ACC112 (cell line): ENCODE measurements around the gene SLC8A3.

Experiments used
- H2AFZ ChIP-seq: fragments of 200-600 bp; sonication (generic); one replicate; pipeline ENCODE4 v1.6.0; 2017; ENCODE audit warnings: antibody characterized with exemption, low read length; ENCODE audit not compliant: unreplicated experiment
- H3K27ac ChIP-seq: fragments of 200-600 bp; sonication (generic); 2 replicates; pipeline ENCODE4 v1.5.1; 2014; ENCODE audit warnings: low read depth, mild to moderate bottlenecking, antibody characterized with exemption, low read length, moderate library complexity
- H3K27me3 ChIP-seq: fragments of 200-600 bp; sonication (generic); 2 replicates; pipeline ENCODE4 v1.6.1; 2014; ENCODE audit warnings: mild to moderate bottlenecking, antibody characterized with exemption, low read length, moderate library complexity, mixed read lengths; ENCODE audit not compliant: insufficient read depth
- H3K36me3 ChIP-seq: fragments of 200-600 bp; sonication (generic); 2 replicates; pipeline ENCODE4 v1.6.1; 2016; ENCODE audit warnings: mild to moderate bottlenecking, antibody characterized with exemption, low read length, moderate library complexity, mixed read lengths; ENCODE audit not compliant: insufficient read depth
- H3K4me1 ChIP-seq: fragments of 200-600 bp; sonication (generic); one replicate; pipeline ENCODE4 v1.6.1; 2016; ENCODE audit warnings: low read length, mixed read lengths; ENCODE audit not compliant: insufficient read depth, unreplicated experiment, control insufficient read depth
- H3K4me3 ChIP-seq: fragments of 200-600 bp; sonication (generic); 2 replicates; pipeline ENCODE4 v1.5.1; 2014; ENCODE audit warnings: mild to moderate bottlenecking, low read depth, low read length
- H3K79me2 ChIP-seq: fragments of 200-600 bp; sonication (generic); one replicate; pipeline ENCODE4 v1.6.0; 2016; ENCODE audit warnings: low read length; ENCODE audit not compliant: control insufficient read depth, unreplicated experiment, insufficient read depth

SLC8A3 gene

DNA sequence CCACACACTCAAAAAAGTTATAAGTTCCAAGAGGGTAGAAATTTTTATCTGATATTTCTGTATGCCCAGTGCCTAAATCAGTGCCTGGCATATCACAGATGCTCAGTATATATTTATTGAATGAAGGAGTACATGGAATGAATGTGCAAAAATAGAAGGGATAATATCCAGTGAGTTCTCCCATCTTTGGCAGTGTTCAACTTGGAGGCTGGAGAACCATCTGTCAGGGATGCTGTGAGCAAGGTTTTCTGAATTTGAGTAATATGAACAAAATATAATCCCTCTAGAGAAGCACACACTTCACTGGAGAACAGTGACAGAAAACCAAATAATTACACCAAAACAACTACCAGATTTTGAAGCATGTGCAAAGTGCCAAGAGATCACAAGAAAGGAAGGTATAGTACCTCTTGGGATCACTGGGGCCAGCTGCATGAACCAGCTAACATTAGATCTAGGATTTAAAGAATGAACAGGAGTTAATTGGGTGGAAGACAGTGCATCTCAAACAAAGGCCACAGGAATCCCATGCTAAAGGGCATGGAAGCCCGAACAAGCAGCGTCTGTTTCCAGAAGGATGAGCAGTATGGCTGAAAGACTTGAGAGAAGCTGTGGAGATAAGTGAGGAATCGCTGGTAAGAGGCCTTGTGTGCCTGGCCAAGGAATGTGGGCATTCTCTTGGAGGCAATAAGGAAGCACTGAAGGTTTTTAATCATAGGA, 11.5 kb downstream of the SLC8A3 start:
- Histone ChIP-seq H2AFZ (no peak overlapping the region), H3K27me3 (0 out of 2 replicates have a peak, but pooled peaks cover 7% of the 10 kb centered on the region), H3K27ac (no peak overlapping the region), H3K79me2 (no peaks in the 10 kb centered on the region), H3K36me3 (no peaks in the 10 kb centered on the region), H3K4me1 (no peaks in the 10 kb centered on the region), H3K4me3 (no peak overlapping the region)

DNA sequence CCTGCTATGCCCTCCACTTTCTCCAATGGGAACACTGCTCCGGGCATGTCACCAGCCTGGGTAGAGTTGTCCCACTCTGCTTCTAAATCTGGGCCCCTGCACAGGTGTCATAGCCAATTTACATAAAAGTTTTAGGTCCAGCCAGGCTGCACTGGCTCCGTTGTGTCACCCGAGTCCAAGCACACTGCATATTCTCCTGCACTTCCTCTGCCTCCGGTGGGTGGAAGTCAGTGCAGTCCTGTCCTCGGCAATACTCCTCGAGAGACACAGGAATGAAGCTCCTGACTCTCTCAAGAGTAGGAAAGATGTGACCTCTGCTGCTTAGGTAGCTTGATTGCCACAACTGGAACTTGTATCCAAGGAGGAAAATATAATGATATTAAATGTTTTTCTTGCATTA, 15.2 kb downstream of the SLC8A3 start:
- Histone ChIP-seq H3K36me3 (no peaks in the 10 kb centered on the region), H3K79me2 (no peaks in the 10 kb centered on the region), H2AFZ (no peak overlapping the region), H3K27ac (no peak overlapping the region), H3K4me1 (no peaks in the 10 kb centered on the region), H3K4me3 (no peak overlapping the region), H3K27me3 (no peaks in the 10 kb centered on the region)

DNA sequence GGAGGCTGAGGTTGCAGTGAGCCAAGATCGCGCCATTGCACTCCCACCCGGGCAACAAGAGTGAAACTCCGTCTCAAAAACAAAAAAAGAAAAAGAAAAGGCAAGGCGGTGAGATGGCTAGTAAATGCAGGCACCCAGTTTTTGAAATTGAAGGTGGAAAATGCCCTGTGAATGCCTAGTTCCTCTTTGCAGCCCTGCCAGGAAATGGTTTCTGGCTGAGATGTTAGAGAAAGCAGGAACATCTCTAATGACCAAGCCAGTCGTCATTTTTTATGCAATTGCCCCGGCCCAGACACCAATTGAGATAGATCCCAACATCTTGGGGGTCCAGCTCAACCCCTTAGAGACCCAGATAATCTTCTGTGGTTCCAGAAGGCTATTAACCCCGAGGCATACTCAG, 17.0 kb downstream of the SLC8A3 start:
- Histone ChIP-seq H3K27ac (no peak overlapping the region), H3K27me3 (no peaks in the 10 kb centered on the region), H3K4me1 (no peaks in the 10 kb centered on the region), H3K79me2 (no peaks in the 10 kb centered on the region), H3K36me3 (no peaks in the 10 kb centered on the region), H2AFZ (no peak overlapping the region), H3K4me3 (no peak overlapping the region)

DNA sequence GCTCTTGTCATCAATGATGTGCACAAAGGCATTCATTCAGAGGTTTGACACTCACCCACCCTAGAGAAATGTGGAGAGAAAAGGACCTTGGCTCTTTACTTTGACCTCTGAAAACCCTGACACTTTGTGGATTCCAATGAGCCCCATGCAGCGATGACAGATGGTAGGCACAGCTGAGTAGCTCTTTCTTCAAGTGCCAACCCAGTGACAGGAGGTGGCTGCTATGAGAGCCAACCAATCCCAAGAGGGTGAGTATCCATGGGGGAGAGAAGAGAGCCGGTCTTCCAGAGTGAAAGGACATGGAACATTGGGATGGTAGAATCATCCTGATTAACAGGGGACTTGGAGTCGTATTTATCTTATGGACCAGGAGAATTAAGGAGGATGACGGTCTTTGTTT, 17.8 kb downstream of the SLC8A3 start:
- Histone ChIP-seq H2AFZ (no peak overlapping the region), H3K4me3 (no peak overlapping the region), H3K27ac (no peak overlapping the region), H3K27me3 (no peaks in the 10 kb centered on the region), H3K4me1 (no peaks in the 10 kb centered on the region), H3K79me2 (no peaks in the 10 kb centered on the region), H3K36me3 (no peaks in the 10 kb centered on the region)

DNA sequence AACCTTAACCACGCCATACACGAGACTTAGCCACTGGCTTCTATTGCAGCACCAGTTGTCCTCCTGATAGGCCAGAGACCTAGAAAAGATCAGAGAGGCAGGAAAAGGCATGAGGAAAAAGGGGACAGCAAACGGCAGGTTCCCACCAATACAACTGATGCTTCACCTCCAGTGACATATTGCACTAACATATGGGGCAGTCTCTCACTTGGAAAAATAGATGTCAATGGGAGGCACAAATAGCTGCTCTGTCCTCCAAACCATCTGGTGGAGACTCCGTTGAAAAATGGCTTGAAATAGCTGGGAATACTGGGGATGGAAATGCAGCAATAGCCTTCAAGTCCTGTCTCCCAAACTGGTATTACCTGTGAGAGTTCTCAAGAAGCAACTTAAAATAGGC, 20.3 kb downstream of the SLC8A3 start:
- H3K36me3 ChIP-seq = no peaks in the 10 kb centered on the region
- no peaks in the 10 kb centered on the region for H3K4me1 ChIP-seq
- no peaks in the 10 kb centered on the region for H3K27me3 ChIP-seq
- no peaks in the 10 kb centered on the region for H3K79me2 ChIP-seq
- no peak overlapping the region for H2AFZ ChIP-seq
- no peak overlapping the region for H3K4me3 ChIP-seq
- no peak overlapping the region for H3K27ac ChIP-seq

DNA sequence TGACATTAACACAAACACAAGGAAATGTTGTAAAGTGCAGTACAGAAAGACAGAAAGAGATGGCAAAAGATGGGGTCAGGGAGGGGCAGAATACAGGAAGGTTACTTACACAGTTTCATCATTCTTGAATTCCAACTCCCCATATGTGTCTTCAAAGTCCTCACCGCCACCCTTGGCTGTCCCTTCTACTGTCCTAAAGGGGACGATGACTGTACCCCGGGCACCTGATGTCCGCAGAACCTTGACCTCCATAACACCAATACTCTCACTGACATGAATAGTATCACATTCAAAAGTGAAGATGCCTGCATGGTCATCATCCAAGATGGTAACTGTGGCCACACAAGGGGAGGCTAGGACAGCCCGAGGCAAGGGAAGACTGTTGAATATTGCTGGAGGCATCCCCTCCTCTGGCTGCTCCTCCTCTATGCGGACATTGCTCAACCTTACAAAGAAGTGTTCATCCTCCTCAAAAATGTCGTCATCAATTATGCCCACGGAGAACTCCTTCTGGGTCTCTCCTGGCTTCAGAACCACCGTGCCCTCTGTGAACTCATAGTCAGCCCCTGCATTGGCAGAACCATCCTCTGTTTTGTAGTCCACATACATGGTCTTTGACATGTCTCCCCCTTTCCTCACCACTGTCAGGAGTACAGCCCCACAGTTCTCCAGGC, 22.1 kb downstream of the SLC8A3 start:
- Histone ChIP-seq H3K36me3 (no peaks in the 10 kb centered on the region), H3K27me3 (no peaks in the 10 kb centered on the region)

DNA sequence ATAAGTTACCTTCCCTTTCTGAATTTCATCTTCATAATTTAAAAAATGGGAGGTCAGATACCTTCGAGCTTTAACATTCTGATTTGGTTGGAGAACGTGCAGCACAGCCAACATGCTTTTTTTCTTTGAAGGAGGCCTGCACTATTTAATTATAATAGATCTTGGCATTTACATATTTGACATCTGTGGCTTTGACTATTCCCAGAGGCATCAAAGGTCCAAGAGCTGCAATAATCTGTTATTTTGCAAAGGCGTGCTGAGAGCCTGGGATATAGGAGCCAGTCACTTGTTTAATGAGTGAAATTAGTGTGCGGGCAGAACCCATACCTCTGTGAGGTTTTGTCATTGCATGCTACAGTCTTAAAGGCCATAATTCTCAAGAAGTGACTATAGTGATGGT, 26.4 kb downstream of the SLC8A3 start:
- H2AFZ ChIP-seq = no peak overlapping the region
- H3K79me2 ChIP-seq = no peaks in the 10 kb centered on the region
- no peak overlapping the region for H3K4me3 ChIP-seq
- no peaks in the 10 kb centered on the region for H3K4me1 ChIP-seq
- H3K27me3 ChIP-seq = no peaks in the 10 kb centered on the region
- H3K27ac ChIP-seq = no peak overlapping the region
- H3K36me3 ChIP-seq = no peaks in the 10 kb centered on the region

More for the DNA sequence above, 22.1 kb downstream of the SLC8A3 start:
- no peaks in the 10 kb centered on the region for H3K79me2 ChIP-seq
- no peaks in the 10 kb centered on the region for H3K4me1 ChIP-seq
- no peak overlapping the region for H3K27ac ChIP-seq
- no peak overlapping the region for H3K4me3 ChIP-seq
- no peak overlapping the region for H2AFZ ChIP-seq

DNA sequence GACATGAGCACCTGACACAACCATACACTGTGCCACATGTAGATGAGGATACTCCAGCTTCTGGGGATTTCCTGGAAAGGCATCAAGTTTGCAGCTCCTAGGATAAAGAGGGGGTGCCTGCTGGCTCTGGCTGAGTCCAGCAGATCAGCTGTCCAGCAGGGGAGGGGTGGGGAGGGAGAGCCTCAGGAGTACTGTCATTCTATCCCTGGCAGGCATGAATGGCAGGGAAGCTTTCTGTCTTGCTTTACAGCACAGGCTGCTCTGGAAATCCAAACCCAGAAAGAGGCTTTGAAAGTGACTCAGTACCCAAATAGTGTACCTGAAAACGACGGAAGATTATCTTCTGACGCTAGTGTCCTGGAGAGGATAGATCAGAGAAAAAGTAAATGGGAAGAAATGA, 32.2 kb downstream of the SLC8A3 start:
- Histone ChIP-seq H3K27me3 (no peaks in the 10 kb centered on the region), H3K4me3 (no peak overlapping the region), H3K36me3 (no peaks in the 10 kb centered on the region), H3K27ac (no peak overlapping the region), H3K79me2 (no peaks in the 10 kb centered on the region), H2AFZ (no peak overlapping the region), H3K4me1 (no peaks in the 10 kb centered on the region)

DNA sequence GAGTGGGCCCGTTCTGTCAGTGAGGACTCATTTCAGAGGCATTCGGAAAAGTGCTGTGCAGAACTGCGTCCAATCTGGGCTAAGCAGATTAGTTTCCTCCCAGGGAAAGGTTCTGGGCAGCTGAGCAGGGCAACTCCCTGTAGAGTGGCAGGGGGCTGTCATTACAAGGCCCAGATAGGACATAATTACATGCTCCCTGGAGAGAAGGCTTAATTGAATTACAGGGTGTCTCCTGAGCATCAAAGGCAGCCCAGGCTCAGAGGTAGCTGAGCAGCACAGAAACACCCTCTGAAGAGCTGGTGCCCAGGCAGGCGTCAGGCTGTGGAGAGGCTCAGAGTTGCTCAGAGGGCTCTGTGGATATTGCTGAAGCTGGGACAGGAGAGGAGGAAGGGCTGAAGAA, 36.0 kb downstream of the SLC8A3 start:
- H3K79me2 ChIP-seq = no peaks in the 10 kb centered on the region
- no peak overlapping the region for H3K27ac ChIP-seq
- H3K4me3 ChIP-seq = no peak overlapping the region
- H2AFZ ChIP-seq = no peak overlapping the region
- H3K27me3 ChIP-seq = no peaks in the 10 kb centered on the region
- no peaks in the 10 kb centered on the region for H3K4me1 ChIP-seq
- H3K36me3 ChIP-seq = no peaks in the 10 kb centered on the region

DNA sequence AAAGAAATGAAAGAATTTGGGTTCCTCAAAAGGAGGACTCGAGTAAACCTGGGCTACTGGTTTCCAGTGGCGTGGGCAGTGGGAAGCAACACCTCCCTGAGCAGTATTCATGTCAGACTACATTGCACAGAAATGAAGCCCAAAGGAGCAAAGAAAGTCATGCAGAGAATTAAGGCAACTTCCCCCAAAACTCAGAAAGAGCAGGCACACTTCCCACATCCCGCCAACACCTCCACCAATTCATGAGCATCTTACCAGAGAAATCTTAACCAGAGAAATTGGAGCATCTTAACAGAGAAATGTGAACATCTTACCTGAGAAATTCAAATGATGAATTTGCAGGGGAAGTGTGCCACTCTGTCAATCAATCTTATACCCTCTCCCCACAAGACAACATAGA, 36.7 kb downstream of the SLC8A3 start:
- no peaks in the 10 kb centered on the region for H3K4me1 ChIP-seq
- no peaks in the 10 kb centered on the region for H3K27me3 ChIP-seq
- H3K79me2 ChIP-seq = no peaks in the 10 kb centered on the region
- no peak overlapping the region for H3K4me3 ChIP-seq
- H3K27ac ChIP-seq = no peak overlapping the region
- no peaks in the 10 kb centered on the region for H3K36me3 ChIP-seq
- H2AFZ ChIP-seq = no peak overlapping the region

DNA sequence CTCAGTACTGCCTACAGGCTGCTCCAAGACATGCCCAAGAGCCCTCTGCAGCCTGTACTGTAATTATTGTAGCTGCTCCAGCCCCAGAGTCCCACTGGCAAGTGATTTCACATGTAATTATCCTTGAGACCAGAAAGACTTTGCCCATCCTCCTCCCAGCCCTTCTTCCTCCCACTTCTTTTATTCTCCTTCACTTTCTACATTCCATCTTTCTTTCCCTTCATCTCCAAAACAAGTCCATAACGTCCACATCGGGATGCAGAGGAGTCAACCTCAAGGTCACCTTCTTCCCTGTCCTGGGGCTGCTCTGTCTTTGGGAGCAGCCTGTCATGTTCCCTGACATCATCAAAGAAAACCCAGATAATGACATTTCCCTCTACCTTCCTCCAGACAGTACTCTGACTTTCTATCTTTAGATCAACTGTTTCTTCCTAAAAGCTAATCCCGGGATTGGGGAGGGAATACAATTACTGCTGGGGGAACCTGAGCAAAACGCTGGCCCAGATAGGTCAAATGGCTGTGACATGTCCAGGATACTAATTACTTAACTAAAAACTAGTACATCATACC, 39.1 kb downstream of the SLC8A3 start:
- Histone ChIP-seq H3K27ac (no peak overlapping the region), H3K27me3 (no peaks in the 10 kb centered on the region), H3K4me1 (no peaks in the 10 kb centered on the region), H3K79me2 (no peaks in the 10 kb centered on the region), H3K36me3 (no peaks in the 10 kb centered on the region), H3K4me3 (no peak overlapping the region), H2AFZ (no peak overlapping the region)
